Ishikawa (cell line): ENCODE results near the gene MTA1.

Source experiments
- CEBPB ChIP-seq: IDR thresholded peaks from 2 replicates; pipeline ENCODE4 v1.6.1; 2012
- EGR1 ChIP-seq: IDR thresholded peaks from 2 replicates; pipeline ENCODE4 v1.6.1; 2012
- EP300 ChIP-seq: IDR thresholded peaks from 2 replicates; pipeline ENCODE4 v1.6.1; 2012; ENCODE audit warnings: borderline replicate concordance
- FOXM1 ChIP-seq: IDR thresholded peaks from 2 replicates; pipeline ENCODE4 v1.6.1; 2012; ENCODE audit warnings: low read depth, borderline replicate concordance
- NFIC ChIP-seq: IDR thresholded peaks from 2 replicates; pipeline ENCODE4 v1.6.1; 2012
- RAD21 ChIP-seq: IDR thresholded peaks from 2 replicates; pipeline ENCODE4 v1.6.1; 2012; ENCODE audit warnings: low read depth
- TAF1 ChIP-seq: IDR thresholded peaks from 2 replicates; pipeline ENCODE4 v1.6.1; 2012; ENCODE audit warnings: low read depth, mild to moderate bottlenecking
- TCF12 ChIP-seq: IDR thresholded peaks from 2 replicates; pipeline ENCODE4 v1.6.1; 2012; ENCODE audit warnings: low read depth
- TEAD4 ChIP-seq: IDR thresholded peaks from 2 replicates; pipeline ENCODE4 v1.6.1; 2012
- USF1 ChIP-seq: IDR thresholded peaks from 2 replicates; pipeline ENCODE4 v1.6.1; 2012
- YY1 ChIP-seq: IDR thresholded peaks from 2 replicates; pipeline ENCODE4 v1.6.1; 2012; ENCODE audit warnings: low read depth
- ZBTB7A ChIP-seq: IDR thresholded peaks from 2 replicates; pipeline ENCODE4 v1.6.1; 2012; ENCODE audit warnings: low read depth
- TF ChIP-seq, protein P1 (sequence below): IDR thresholded peaks from 2 replicates; pipeline ENCODE4 v1.6.1; 2012
- TF ChIP-seq, protein P2 (sequence below): IDR thresholded peaks from 2 replicates; pipeline ENCODE4 v1.6.1; 2012; ENCODE audit warnings: low read depth, mild to moderate bottlenecking

DNA sequence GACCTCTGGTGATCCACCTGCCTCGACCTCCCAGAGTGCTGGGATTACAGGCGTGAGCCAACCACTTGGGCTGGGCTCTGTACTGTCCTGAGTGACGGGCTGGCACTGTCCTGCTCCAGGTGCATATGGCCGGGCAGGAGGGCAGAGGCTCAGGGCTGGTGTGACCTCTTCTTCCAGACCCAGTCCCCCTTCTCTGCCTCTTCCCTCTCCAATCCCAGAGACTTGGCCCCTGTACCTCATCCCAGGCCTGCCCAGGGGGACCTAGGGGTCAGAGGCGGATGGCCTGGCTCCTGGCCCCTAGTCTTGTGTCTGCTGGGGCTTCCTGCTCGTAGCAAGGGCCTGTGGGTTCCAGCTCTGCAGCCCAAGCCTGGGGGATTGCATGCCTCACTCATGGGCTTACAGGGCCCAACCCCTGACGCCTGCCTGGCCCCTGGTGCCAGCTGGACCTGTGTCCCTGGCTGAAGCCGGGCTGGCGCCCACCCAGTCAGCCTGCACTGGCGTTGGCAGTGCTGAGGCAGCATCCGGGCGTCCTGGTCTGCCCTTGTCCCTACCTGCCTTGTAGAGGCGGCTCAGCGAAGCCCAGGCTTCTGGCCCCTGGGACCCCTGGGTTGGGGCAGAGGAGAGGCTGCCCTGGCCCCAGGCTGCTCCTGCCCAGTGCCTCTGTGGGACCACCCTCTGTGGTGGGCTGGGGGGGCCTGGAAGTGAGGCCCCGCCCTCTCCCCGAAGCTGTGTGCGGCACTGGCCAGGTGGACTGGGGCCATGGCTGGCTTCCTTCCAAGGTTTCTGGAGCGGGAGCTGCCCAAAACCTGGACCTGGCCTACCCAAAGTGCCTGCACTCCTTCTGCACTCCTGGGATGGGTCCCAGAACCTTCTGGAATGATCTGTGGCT lies 75.7 kb downstream of the MTA1 start:
- TF ChIP-seq YY1 (no peak), NFIC (no peak), EP300 (no peak), TAF1 (no peak), CEBPB (no peak), EGR1 (no peak), ZBTB7A (no peak), USF1 (no peak), TCF12 (no peak), FOXM1 (no peak), RAD21 (no peak), TEAD4 (no peak)
- TF ChIP-seq, protein P1, sequence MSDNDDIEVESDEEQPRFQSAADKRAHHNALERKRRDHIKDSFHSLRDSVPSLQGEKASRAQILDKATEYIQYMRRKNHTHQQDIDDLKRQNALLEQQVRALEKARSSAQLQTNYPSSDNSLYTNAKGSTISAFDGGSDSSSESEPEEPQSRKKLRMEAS: no peak
- TF ChIP-seq, protein P2, sequence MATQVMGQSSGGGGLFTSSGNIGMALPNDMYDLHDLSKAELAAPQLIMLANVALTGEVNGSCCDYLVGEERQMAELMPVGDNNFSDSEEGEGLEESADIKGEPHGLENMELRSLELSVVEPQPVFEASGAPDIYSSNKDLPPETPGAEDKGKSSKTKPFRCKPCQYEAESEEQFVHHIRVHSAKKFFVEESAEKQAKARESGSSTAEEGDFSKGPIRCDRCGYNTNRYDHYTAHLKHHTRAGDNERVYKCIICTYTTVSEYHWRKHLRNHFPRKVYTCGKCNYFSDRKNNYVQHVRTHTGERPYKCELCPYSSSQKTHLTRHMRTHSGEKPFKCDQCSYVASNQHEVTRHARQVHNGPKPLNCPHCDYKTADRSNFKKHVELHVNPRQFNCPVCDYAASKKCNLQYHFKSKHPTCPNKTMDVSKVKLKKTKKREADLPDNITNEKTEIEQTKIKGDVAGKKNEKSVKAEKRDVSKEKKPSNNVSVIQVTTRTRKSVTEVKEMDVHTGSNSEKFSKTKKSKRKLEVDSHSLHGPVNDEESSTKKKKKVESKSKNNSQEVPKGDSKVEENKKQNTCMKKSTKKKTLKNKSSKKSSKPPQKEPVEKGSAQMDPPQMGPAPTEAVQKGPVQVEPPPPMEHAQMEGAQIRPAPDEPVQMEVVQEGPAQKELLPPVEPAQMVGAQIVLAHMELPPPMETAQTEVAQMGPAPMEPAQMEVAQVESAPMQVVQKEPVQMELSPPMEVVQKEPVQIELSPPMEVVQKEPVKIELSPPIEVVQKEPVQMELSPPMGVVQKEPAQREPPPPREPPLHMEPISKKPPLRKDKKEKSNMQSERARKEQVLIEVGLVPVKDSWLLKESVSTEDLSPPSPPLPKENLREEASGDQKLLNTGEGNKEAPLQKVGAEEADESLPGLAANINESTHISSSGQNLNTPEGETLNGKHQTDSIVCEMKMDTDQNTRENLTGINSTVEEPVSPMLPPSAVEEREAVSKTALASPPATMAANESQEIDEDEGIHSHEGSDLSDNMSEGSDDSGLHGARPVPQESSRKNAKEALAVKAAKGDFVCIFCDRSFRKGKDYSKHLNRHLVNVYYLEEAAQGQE: no peak
